IPS-18a (cell line): ENCODE measurements around the gene CACFD1.
A peak's percentile ranks its signal among the peaks of the same experiment; 100 is the strongest.

Experiments
- H3K27ac ChIP-seq: one replicate; pipeline ENCODE4 v1.5.1; 2013; ENCODE audit warnings: low read length
- H3K27me3 ChIP-seq: one replicate; pipeline ENCODE4 v1.6.1; 2013; ENCODE audit warnings: mild to moderate bottlenecking, low read length; ENCODE audit not compliant: control insufficient read depth, insufficient read depth
- H3K36me3 ChIP-seq: one replicate; pipeline ENCODE4 v1.6.1; 2013; ENCODE audit warnings: low read depth, low read length; ENCODE audit not compliant: control insufficient read depth
- H3K4me1 ChIP-seq: one replicate; pipeline ENCODE4 v1.6.1; 2013; ENCODE audit warnings: low read depth, low read length; ENCODE audit not compliant: control insufficient read depth
- H3K4me3 ChIP-seq: one replicate; pipeline ENCODE4 v1.5.1; 2013; ENCODE audit warnings: low read length
- H3K9ac ChIP-seq: one replicate; pipeline ENCODE4 v1.6.1; 2013; ENCODE audit warnings: mild to moderate bottlenecking, low read length, moderate library complexity
- H3K9me3 ChIP-seq: one replicate; pipeline ENCODE4 v1.6.1; 2013; ENCODE audit warnings: low read depth, low read length; ENCODE audit not compliant: control insufficient read depth

The CACFD1 gene

DNA sequence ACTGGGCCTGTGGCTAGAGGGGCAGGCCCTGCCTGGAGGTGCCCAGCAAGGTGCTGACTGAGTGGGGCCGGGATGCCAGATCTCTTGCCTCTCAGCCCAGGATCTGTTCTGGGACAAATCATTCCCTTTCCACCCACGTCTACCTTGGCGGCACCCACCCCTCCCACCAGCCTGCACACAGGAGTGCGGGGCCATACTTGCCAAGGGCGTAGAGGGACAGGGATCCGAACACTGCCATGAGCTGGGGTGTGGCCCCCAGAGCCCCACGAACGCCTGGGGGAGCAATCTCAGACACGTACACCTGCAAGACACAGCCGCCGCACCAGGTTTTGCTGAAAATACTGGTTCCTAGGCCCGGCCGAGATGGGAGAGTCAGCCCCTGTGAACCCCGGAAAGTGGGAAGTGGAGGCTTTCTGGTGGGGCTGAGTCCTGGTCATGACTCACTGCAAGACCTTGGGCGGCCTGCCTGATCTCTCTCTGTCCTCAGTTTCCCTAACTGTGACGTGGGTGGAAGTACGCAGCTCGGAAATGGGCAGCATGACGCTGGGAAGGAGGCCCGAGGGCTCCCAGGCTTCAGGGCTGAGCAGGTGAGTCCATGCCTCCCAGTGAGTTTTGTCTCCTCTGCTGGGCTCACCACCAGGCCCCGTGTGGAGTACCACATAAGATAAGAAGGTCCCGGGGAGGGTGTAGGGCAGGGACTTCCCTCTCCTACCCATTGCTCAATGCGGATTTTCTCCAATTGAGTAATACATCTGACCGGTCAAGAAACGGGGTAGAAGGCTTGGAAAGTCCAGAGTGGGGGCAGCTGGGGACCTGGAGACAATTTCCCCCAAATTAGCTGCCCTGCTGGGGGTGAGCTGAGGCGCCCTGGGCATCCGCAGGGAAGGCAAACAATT, 16.5 kb downstream of the CACFD1 start:
- Histone ChIP-seq H3K27me3 (peaks cover 6% of the 10 kb centered on the region), H3K4me3 (no peak overlapping the region), H3K9me3 (no peaks in the 10 kb centered on the region), H3K4me1 (peaks cover 10% of the 10 kb centered on the region), H3K9ac (no peak overlapping the region), H3K27ac (no peak overlapping the region), H3K36me3 (peaks cover 11% of the 10 kb centered on the region)

DNA sequence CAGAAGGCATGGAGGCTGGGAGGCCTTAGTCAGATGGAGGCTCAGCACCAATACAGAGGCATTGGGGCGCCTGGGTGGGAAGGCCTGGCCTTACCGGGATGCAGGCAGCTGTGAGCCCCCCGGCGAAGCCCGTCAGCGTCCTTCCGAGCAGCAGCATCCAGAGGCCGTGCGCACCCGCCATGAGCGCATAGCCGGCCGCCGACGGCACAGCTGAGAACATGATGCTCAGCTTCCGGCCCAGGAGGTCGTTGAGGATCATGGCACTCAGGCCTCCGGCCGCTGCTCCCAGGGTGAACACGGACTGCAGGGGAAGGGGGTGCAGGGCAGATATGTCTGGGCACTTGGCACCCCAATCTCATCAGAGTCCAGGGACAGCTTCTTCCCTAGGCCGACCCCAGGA, 17.2 kb downstream of the CACFD1 start:
- Histone ChIP-seq H3K9me3 (no peaks in the 10 kb centered on the region), H3K4me3 (no peak overlapping the region), H3K4me1 (peaks cover 10% of the 10 kb centered on the region), H3K9ac (no peak overlapping the region), H3K27ac (no peak overlapping the region), H3K27me3 (peaks cover 6% of the 10 kb centered on the region), H3K36me3 (peaks cover 11% of the 10 kb centered on the region)

DNA sequence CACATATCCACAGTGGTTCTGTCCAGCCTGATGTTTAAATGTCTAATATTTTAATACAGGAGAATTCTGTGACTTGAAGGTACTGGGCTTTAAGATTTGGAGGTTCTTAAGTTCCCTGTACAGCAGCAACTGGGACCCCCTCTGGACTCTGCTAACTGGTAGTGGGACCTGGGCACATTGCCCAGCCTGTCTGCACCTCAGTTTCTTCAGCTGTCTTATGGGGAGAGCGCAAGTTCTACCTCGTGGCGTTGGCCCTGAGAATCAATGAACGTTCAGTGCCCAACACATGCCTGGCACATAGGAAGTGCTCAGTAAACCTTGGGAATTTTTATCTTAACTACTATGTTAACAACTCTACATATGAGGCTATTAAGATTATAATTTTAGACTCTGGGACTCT, 17.7 kb downstream of the CACFD1 start:
- Histone ChIP-seq H3K9ac (no peak overlapping the region), H3K36me3 (peaks cover 11% of the 10 kb centered on the region), H3K27ac (no peak overlapping the region), H3K4me1 (peaks cover 10% of the 10 kb centered on the region), H3K27me3 (peaks cover 6% of the 10 kb centered on the region), H3K9me3 (no peaks in the 10 kb centered on the region), H3K4me3 (peak overlapping the region; percentile 64)

DNA sequence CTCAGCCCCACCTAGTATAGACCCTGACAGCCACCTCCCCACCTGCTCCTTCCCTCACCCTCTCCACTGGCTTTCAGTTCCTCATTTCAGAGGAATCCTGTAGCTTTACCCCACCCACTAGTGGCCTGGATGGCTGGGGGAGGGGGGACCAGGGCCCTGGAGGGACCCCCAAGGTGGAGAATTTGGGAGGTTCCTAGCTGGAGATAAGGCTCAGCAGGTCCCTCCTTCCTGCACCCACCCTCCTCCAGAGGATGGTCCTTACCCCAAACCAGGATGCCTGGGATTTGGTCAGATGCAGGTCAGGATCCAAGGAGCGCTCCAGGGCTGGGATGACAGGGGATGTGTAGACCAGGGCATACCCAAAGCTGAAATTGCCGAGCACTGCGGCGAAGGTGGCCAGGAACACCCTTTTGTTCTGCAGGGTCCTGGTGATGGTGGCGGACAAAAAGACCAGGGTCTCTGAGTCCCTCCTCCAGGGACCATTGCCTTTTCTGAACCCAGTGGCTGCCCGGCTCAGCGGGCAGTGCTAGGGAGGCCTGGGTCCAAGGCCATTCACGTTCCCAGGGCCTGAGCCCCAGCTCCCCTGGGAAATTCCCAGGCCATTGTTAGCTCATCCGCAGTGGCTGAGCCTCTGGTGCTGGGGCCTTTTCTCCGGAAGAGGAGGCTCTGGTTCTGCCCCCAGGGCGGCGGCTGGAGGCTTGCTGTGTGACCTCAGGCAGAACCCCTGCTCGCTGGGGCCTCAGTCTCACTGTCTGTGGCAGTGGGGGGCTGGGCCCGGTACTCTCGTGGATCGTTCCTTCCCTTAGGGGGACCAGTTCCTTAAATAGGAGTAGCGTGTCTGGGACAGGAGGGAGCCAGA, 18.4 kb downstream of the CACFD1 start:
- no peak overlapping the region for H3K27ac ChIP-seq
- H3K9ac ChIP-seq: peak overlapping the region; percentile 54
- no peaks in the 10 kb centered on the region for H3K9me3 ChIP-seq
- peaks cover 10% of the 10 kb centered on the region for H3K4me1 ChIP-seq
- peak overlapping the region; percentile 64 for H3K4me3 ChIP-seq
- H3K36me3 ChIP-seq: peaks cover 7% of the 10 kb centered on the region
- H3K27me3 ChIP-seq: peaks cover 6% of the 10 kb centered on the region

DNA sequence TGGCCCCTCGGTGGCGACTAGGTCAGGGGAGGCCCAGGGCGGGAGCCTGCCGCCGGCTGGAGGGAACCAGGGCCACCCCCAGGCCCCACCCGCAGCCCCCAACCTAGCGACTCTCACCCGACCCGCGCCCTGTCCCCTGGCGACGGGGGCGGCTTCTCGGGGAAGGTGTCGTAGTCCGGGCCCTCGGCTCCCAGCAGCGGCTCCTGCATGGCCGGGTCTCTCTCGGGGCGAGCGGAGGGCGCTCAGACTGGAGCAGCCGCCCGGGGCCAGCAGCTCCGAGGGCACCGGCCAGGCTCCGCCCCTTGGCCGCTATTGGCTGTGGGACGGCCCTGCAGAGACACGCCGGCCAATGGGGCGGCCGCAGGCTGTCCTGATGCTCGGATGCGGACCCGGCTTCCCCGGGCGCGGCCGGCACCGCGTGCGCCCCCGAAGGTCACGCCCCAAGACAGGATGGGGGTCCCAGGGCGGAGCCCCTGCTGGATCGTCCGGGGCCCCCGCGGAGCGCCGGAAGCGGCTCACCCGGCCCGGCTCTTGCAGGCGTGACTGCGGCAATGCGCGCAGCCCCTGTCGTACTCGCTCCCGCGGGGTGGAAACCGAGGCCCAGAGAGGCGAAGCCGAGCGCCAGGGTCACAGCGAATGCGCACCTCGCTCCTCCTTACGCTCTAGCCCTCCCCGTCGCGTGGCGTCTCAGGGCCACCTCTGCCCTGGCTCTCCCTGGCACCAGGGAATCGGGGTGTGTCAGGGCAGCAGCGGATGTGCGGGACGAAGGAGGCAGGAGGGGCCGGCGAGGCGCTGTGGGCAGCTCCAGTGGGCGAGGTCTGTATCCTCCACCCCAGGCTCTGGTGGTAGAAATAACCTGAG, 19.3 kb downstream of the CACFD1 start, which contains the start of gene SLC2A6:
Gene SLC2A6, minus strand, starts transcription at position 249 of the 861 bp plus-strand sequence. Its CDS starts 40 bp downstream, at position 209.
- Histone ChIP-seq H3K27ac (no peak within 1 kb of the TSS), H3K9ac (peak within 1 kb of the TSS; percentile 54), H3K27me3 (peaks cover 6% of the 10 kb centered on the region), H3K4me1 (peaks cover 10% of the 10 kb centered on the region), H3K36me3 (peaks cover 6% of the 10 kb centered on the region), H3K9me3 (no peaks in the 10 kb centered on the region), H3K4me3 (peak within 1 kb of the TSS; percentile 64)

GRCh38 chr9:133483611-133484010, 23.8 kb downstream of the CACFD1 start:
- no peaks in the 10 kb centered on the region for H3K36me3 ChIP-seq
- H3K27me3 ChIP-seq: peaks cover 6% of the 10 kb centered on the region
- no peaks in the 10 kb centered on the region for H3K9me3 ChIP-seq
- H3K27ac ChIP-seq: no peak overlapping the region
- no peak overlapping the region for H3K9ac ChIP-seq
- H3K4me1 ChIP-seq: peaks cover 5% of the 10 kb centered on the region
- no peak overlapping the region for H3K4me3 ChIP-seq

DNA sequence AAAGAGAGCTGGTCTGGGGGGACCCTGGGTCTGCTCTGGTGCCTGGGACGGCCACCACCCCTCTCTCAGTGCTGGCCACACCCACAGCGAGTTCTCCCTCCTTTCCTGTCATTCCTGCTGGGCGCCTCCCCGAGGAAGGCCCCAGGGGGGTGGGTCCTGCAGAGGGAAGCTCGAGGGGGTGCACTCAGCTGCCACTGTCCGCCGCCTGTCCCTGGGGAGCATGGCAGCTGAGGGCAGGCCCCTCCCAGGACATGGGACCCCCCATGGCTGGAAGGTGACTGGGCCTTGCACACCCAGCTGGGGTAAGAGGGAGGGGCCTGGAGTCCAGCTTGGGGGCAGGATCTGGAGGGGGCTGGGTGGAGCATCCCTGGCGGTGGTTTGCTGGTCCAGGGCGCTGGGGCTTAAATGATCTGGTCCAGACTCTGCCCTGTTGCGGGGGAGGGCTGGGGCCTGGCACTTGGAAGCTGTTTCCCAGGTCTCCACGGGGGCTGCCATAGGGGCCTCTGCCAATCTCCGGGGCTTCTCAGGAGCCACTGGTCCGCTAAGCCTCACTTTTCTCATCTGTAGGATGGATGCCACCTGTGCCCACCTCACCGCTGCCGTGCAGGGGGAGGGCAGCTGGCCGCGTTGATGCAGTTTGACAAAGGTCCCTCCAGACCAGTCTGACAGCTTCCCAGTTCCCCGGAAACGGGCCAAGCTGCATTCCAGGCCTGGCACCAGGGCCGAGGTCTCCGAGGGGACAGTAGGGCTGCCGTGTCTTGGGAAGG, 25.1 kb downstream of the CACFD1 start:
- H3K27ac ChIP-seq: no peak overlapping the region
- no peak overlapping the region for H3K9ac ChIP-seq
- H3K9me3 ChIP-seq: no peaks in the 10 kb centered on the region
- no peaks in the 10 kb centered on the region for H3K36me3 ChIP-seq
- peaks cover under 1% of the 10 kb centered on the region for H3K4me1 ChIP-seq
- H3K27me3 ChIP-seq: peaks cover 2% of the 10 kb centered on the region
- no peak overlapping the region for H3K4me3 ChIP-seq

DNA sequence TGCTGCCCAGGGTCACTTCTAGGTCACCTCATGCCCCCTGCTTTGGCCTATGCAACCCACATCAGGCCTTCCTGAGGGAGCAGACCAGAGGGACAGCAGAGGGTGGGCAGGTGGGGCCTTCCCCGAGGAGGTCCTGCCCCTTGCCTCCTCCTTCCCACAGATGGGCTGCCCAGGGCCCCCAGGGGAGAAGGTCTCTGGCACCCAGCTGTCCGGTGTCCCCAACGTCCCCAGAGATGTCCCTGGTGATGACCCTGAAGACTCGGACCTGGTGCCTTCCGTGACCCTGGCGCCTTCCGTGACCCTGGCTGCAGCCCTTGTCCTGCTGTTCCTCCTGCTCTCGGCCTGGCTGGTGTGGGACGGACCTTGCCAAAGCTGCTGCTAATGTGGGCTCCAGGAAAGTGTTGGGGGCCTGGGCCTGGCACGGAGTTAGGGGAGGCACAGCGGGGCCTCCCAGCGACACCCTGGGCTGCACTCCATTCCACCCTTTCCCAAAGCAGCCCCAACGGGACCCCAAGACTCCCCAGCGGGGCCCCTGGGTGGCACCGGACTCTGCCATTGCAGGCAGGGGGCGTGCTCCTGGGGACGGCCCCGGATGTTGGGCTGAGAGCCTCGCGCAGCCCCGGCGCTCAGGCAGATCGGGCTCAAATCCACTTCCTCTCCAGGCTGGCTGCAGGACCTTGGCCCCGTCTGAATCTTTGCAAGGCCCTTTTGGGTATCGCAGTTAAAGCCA, 25.9 kb downstream of the CACFD1 start:
- Histone ChIP-seq H3K27me3 (no peaks in the 10 kb centered on the region), H3K9me3 (no peaks in the 10 kb centered on the region), H3K27ac (no peak overlapping the region), H3K4me1 (no peaks in the 10 kb centered on the region), H3K9ac (no peak overlapping the region), H3K36me3 (no peaks in the 10 kb centered on the region), H3K4me3 (no peak overlapping the region)

GRCh38 chr9:133487331-133487725, 27.6 kb downstream of the CACFD1 start:
- no peak overlapping the region for H3K27ac ChIP-seq
- no peaks in the 10 kb centered on the region for H3K36me3 ChIP-seq
- no peaks in the 10 kb centered on the region for H3K9me3 ChIP-seq
- no peak overlapping the region for H3K9ac ChIP-seq
- H3K4me3 ChIP-seq: no peak overlapping the region
- no peaks in the 10 kb centered on the region for H3K4me1 ChIP-seq
- no peaks in the 10 kb centered on the region for H3K27me3 ChIP-seq

DNA sequence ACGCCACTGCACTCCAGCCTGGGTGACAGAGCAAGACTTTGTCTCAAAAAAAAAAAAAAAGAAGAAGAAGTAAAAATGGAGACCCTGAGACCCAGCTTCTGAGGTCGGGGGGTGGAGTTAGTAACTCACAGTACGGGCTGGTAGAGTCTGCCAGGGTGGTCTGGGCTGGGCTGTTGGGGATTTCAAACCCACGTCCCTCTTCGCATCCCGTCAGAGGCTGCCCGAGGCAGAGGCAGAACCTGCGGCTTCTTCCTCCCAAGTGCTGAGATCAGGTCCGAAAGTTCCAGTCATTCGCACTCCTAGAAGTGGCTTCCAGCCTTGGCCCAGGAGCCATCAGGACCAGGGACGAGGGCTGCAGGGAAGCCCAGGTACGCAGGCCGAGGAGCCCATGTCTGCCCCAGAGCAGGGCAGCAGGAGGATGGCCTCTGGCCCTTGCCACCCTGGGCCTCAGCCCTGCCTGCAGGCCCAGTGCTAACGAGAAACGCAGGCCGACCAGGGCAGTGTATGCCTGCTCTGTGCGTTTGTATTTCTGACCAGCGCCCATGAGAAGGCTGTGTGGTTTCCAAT, 29.0 kb downstream of the CACFD1 start:
- no peak overlapping the region for H3K27ac ChIP-seq
- H3K36me3 ChIP-seq: no peaks in the 10 kb centered on the region
- H3K4me1 ChIP-seq: no peaks in the 10 kb centered on the region
- H3K9me3 ChIP-seq: no peaks in the 10 kb centered on the region
- no peak overlapping the region for H3K9ac ChIP-seq
- no peaks in the 10 kb centered on the region for H3K27me3 ChIP-seq
- no peak overlapping the region for H3K4me3 ChIP-seq
